Astrocyte (in vitro differentiated cells and primary cell): Measurements from ENCODE around the gene FAT4. TPM values are rescaled to one million over a fixed set of nuclear protein-coding genes. Genes with fewer than 3 reads are reported as not detected.

ENCODE experiments used
- DNase-seq: peaks from one replicate; pipeline ENCODE4 v3.0.0-alpha.2; 2010; ENCODE audit warnings: low read depth
- FAIRE-seq: peaks from 2 replicates; lab custom pipeline; 2011; peaks lifted over from hg19 to GRCh38; lab: Jason Lieb, UNC
- H2AFZ ChIP-seq: 2 replicates; pipeline ENCODE4 v1.6.0; 2012; ENCODE audit warnings: low read depth, low read length, inconsistent platforms
- H3K27ac ChIP-seq: 2 replicates; pipeline ENCODE4 v1.5.1; 2011; ENCODE audit warnings: low read depth, low read length, inconsistent platforms
- H3K27me3 ChIP-seq: 2 replicates; pipeline ENCODE4 v1.6.0; 2011; ENCODE audit warnings: low read length, inconsistent platforms; ENCODE audit not compliant: insufficient read depth
- H3K36me3 ChIP-seq: 2 replicates; pipeline ENCODE4 v1.5.1; 2011; ENCODE audit warnings: low read length, inconsistent platforms; ENCODE audit not compliant: insufficient read depth
- H3K4me1 ChIP-seq: 2 replicates; pipeline ENCODE4 v1.5.1; 2011; ENCODE audit warnings: low read length, inconsistent platforms; ENCODE audit not compliant: insufficient read depth
- H3K4me2 ChIP-seq: 2 replicates; pipeline ENCODE4 v1.6.0; 2012; ENCODE audit warnings: low read length, inconsistent platforms
- H3K4me3 ChIP-seq: 2 replicates; pipeline ENCODE4 v1.5.1; 2011; ENCODE audit warnings: low read depth, mild to moderate bottlenecking, low read length, inconsistent platforms; ENCODE audit not compliant: insufficient read depth
- H3K79me2 ChIP-seq: 2 replicates; pipeline ENCODE4 v1.6.0; 2012; ENCODE audit warnings: mild to moderate bottlenecking, low read length, inconsistent platforms; ENCODE audit not compliant: insufficient read depth
- H3K9ac ChIP-seq: 2 replicates; pipeline ENCODE4 v1.6.0; 2012; ENCODE audit warnings: mild to moderate bottlenecking, low read length, inconsistent platforms
- H3K9me3 ChIP-seq: 2 replicates; pipeline ENCODE4 v1.5.1; 2012; ENCODE audit warnings: low read depth, mild to moderate bottlenecking, low read length, inconsistent platforms; ENCODE audit not compliant: insufficient read depth
- H4K20me1 ChIP-seq: 2 replicates; pipeline ENCODE4 v1.6.0; 2012; ENCODE audit warnings: low read length, inconsistent platforms; ENCODE audit not compliant: insufficient read depth
- H3K27ac Mint-ChIP-seq: one replicate; pipeline ENCODE4 v1.8.0; 2021; ENCODE audit warnings: mild to moderate bottlenecking, mixed read lengths; ENCODE audit not compliant: unreplicated experiment
- H3K27me3 Mint-ChIP-seq: one replicate; pipeline ENCODE4 v1.8.0; 2021; ENCODE audit warnings: low read depth, mixed read lengths; ENCODE audit not compliant: unreplicated experiment
- H3K36me3 Mint-ChIP-seq: one replicate; pipeline ENCODE4 v1.8.0; 2021; ENCODE audit warnings: low read depth, mixed read lengths; ENCODE audit not compliant: unreplicated experiment
- H3K4me1 Mint-ChIP-seq: one replicate; pipeline ENCODE4 v1.8.0; 2021; ENCODE audit warnings: low read depth, mixed read lengths; ENCODE audit not compliant: unreplicated experiment
- H3K4me3 Mint-ChIP-seq: one replicate; pipeline ENCODE4 v1.8.0; 2021; ENCODE audit warnings: mild to moderate bottlenecking, moderate library complexity, mixed read lengths; ENCODE audit not compliant: unreplicated experiment
- H3K9me3 Mint-ChIP-seq: one replicate; pipeline ENCODE4 v1.8.0; 2021; ENCODE audit warnings: mild to moderate bottlenecking, mixed read lengths; ENCODE audit not compliant: unreplicated experiment
- EZH2 ChIP-seq: IDR thresholded peaks from 2 replicates; pipeline ENCODE4 v1.6.1; 2012; ENCODE audit warnings: mild to moderate bottlenecking, low read length, inconsistent platforms; ENCODE audit not compliant: insufficient read depth
- total RNA-seq: library from RNA; stranded (reverse); gene quantifications from 2 replicates; pipeline ENCODE4 v1.2.1, GENCODE V29; 2021
- TF ChIP-seq, protein P1 (sequence below): IDR thresholded peaks from 2 replicates; pipeline ENCODE4 v1.5.1; 2011; ENCODE audit warnings: low read depth, mild to moderate bottlenecking, inconsistent platforms, low read length, moderate library complexity; ENCODE audit not compliant: insufficient read depth

FAT4 gene
- total RNA-seq, 1 donor from 2014 or later = 7.4 TPM

GRCh38 chr4:125360727-125361126 lies 46.0 kb downstream of the FAT4 start:
- no peaks in the 10 kb centered on the region for H3K36me3 ChIP-seq
- H3K27me3 Mint-ChIP-seq = no peaks in the 10 kb centered on the region
- no peaks in the 10 kb centered on the region for H3K36me3 Mint-ChIP-seq
- no peak overlapping the region for H3K4me2 ChIP-seq
- no peaks in the 10 kb centered on the region for H3K9me3 Mint-ChIP-seq
- no peak for TF ChIP-seq EZH2
- TF ChIP-seq, protein P1, sequence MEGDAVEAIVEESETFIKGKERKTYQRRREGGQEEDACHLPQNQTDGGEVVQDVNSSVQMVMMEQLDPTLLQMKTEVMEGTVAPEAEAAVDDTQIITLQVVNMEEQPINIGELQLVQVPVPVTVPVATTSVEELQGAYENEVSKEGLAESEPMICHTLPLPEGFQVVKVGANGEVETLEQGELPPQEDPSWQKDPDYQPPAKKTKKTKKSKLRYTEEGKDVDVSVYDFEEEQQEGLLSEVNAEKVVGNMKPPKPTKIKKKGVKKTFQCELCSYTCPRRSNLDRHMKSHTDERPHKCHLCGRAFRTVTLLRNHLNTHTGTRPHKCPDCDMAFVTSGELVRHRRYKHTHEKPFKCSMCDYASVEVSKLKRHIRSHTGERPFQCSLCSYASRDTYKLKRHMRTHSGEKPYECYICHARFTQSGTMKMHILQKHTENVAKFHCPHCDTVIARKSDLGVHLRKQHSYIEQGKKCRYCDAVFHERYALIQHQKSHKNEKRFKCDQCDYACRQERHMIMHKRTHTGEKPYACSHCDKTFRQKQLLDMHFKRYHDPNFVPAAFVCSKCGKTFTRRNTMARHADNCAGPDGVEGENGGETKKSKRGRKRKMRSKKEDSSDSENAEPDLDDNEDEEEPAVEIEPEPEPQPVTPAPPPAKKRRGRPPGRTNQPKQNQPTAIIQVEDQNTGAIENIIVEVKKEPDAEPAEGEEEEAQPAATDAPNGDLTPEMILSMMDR = no peak
- no peak overlapping the region for H2AFZ ChIP-seq
- FAIRE-seq = no peak
- no peaks in the 10 kb centered on the region for H3K79me2 ChIP-seq
- no peak overlapping the region for H3K27ac ChIP-seq
- H3K27ac Mint-ChIP-seq = no peak overlapping the region
- H3K4me3 Mint-ChIP-seq = no peak overlapping the region
- no peak overlapping the region for H3K4me3 ChIP-seq
- no peak for DNase-seq
- H3K4me1 Mint-ChIP-seq = no peaks in the 10 kb centered on the region
- no peaks in the 10 kb centered on the region for H3K4me1 ChIP-seq
- no peak overlapping the region for H3K9ac ChIP-seq
- H4K20me1 ChIP-seq = no peaks in the 10 kb centered on the region
- H3K9me3 ChIP-seq = no peaks in the 10 kb centered on the region
- no peaks in the 10 kb centered on the region for H3K27me3 ChIP-seq
